H9 (cell line): ENCODE measurements around the gene RANBP17. TPM values are rescaled to one million over a fixed set of nuclear protein-coding genes. Genes with fewer than 3 reads are reported as not detected.

Experiments used
- DNase-seq: peaks from one replicate; pipeline ENCODE4 v3.0.0-alpha.2; 2017
- H2AFZ ChIP-seq: one replicate; pipeline ENCODE4 v1.6.1; 2013; ENCODE audit warnings: mild to moderate bottlenecking, low read length, control low read depth, moderate library complexity
- H2AK5ac ChIP-seq: 2 replicates; pipeline ENCODE4 v1.6.1; 2013; ENCODE audit warnings: low read length, control low read depth, mixed read lengths; ENCODE audit not compliant: insufficient read length
- H2BK120ac ChIP-seq: one replicate; pipeline ENCODE4 v1.6.1; 2013; ENCODE audit warnings: low read depth, mild to moderate bottlenecking, low read length, control low read depth, inconsistent platforms; ENCODE audit not compliant: poor library complexity, severe bottlenecking
- H2BK12ac ChIP-seq: 2 replicates; pipeline ENCODE4 v1.6.1; 2013; ENCODE audit warnings: low read length, control low read depth, mixed read lengths, low read depth; ENCODE audit not compliant: insufficient read length
- H2BK15ac ChIP-seq: 2 replicates; pipeline ENCODE4 v1.6.1; 2013; ENCODE audit warnings: low read depth, low read length, control low read depth
- H2BK20ac ChIP-seq: one replicate; pipeline ENCODE4 v1.6.1; 2013; ENCODE audit warnings: low read depth, mild to moderate bottlenecking, low read length, control low read depth, inconsistent platforms; ENCODE audit not compliant: poor library complexity, severe bottlenecking
- H2BK5ac ChIP-seq: 2 replicates; pipeline ENCODE4 v1.6.1; 2013; ENCODE audit warnings: low read length, control low read depth, mixed read lengths; ENCODE audit not compliant: insufficient read length
- H3K14ac ChIP-seq: 2 replicates; pipeline ENCODE4 v1.6.1; 2013; ENCODE audit warnings: low read length, control low read depth; ENCODE audit not compliant: insufficient read depth
- H3K18ac ChIP-seq: 2 replicates; pipeline ENCODE4 v1.6.1; 2013; ENCODE audit warnings: low read depth, mild to moderate bottlenecking, mixed read lengths, low read length, control low read depth; ENCODE audit not compliant: insufficient read length
- H3K23ac ChIP-seq: 2 replicates; pipeline ENCODE4 v1.6.1; 2013; ENCODE audit warnings: low read length, control low read depth, mixed read lengths, low read depth; ENCODE audit not compliant: insufficient read length
- H3K23me2 ChIP-seq: 2 replicates; pipeline ENCODE4 v1.6.1; 2013; ENCODE audit warnings: low read depth, mild to moderate bottlenecking, mixed read lengths, low read length, control low read depth; ENCODE audit not compliant: insufficient read length, poor library complexity, severe bottlenecking
- H3K27ac ChIP-seq: 2 replicates; pipeline ENCODE4 v1.5.1; 2013; ENCODE audit warnings: low read length, control low read depth, mixed read lengths, low read depth; ENCODE audit not compliant: insufficient read length
- H3K27me3 ChIP-seq: 2 replicates; pipeline ENCODE4 v1.6.1; 2013; ENCODE audit warnings: low read length, control low read depth, inconsistent platforms; ENCODE audit not compliant: insufficient read depth
- H3K4ac ChIP-seq: 2 replicates; pipeline ENCODE4 v1.6.1; 2013; ENCODE audit warnings: low read depth, mild to moderate bottlenecking, control low read depth, inconsistent platforms, low read length, moderate library complexity
- H3K4me1 ChIP-seq: 2 replicates; pipeline ENCODE4 v1.6.1; 2013; ENCODE audit warnings: low read length, control low read depth, inconsistent platforms; ENCODE audit not compliant: insufficient read depth
- H3K4me2 ChIP-seq: 2 replicates; pipeline ENCODE4 v1.6.1; 2013; ENCODE audit warnings: low read length, control low read depth, mixed read lengths; ENCODE audit not compliant: insufficient read length, insufficient read depth
- H3K56ac ChIP-seq: 2 replicates; pipeline ENCODE4 v1.6.1; 2013; ENCODE audit warnings: low read depth, mild to moderate bottlenecking, mixed read lengths, low read length, control low read depth; ENCODE audit not compliant: insufficient read length
- H3K79me1 ChIP-seq: 2 replicates; pipeline ENCODE4 v1.6.1; 2013; ENCODE audit warnings: low read depth, mild to moderate bottlenecking, moderate library complexity, low read length, control low read depth, inconsistent platforms; ENCODE audit not compliant: insufficient read depth, poor library complexity, severe bottlenecking
- H3K79me2 ChIP-seq: 2 replicates; pipeline ENCODE4 v1.6.1; 2013; ENCODE audit warnings: low read length, control low read depth, inconsistent platforms; ENCODE audit not compliant: insufficient read depth
- H3K9ac ChIP-seq: 2 replicates; pipeline ENCODE4 v1.6.1; 2013; ENCODE audit warnings: low read length, control low read depth, mixed read lengths; ENCODE audit not compliant: insufficient read length; ENCODE audit errors: extremely low read depth
- H3K9me3 ChIP-seq: one replicate; pipeline ENCODE4 v1.6.1; 2013; ENCODE audit warnings: low read depth, low read length, inconsistent platforms; ENCODE audit not compliant: control insufficient read depth
- H3T11ph ChIP-seq: one replicate; pipeline ENCODE4 v1.6.1; 2013; ENCODE audit warnings: mild to moderate bottlenecking, low read length, control low read depth, inconsistent platforms
- H4K20me1 ChIP-seq: one replicate; pipeline ENCODE4 v1.6.1; 2013; ENCODE audit not compliant: control insufficient read depth, insufficient read length, insufficient read depth
- H4K5ac ChIP-seq: 2 replicates; pipeline ENCODE4 v1.6.1; 2013; ENCODE audit warnings: low read depth, mild to moderate bottlenecking, mixed read lengths, low read length, control low read depth; ENCODE audit not compliant: insufficient read length
- H4K8ac ChIP-seq: replicated peaks from 2 replicates; pipeline ENCODE4 v1.6.1; 2013; ENCODE audit warnings: low read length, control low read depth, mixed read lengths, low read depth; ENCODE audit not compliant: insufficient read length
- H4K91ac ChIP-seq: 2 replicates; pipeline ENCODE4 v1.6.1; 2013; ENCODE audit warnings: low read depth, mild to moderate bottlenecking, moderate library complexity, mixed read lengths, low read length, control low read depth; ENCODE audit not compliant: insufficient read length
- H3K27ac Mint-ChIP-seq, 3 experiments: 2 replicates in 2 of 3; 3 replicates in 1 of 3; pipeline ENCODE4 v1.8.0; 2020 to 2021; ENCODE audit warnings: mixed read lengths in 3 of 3, mild to moderate bottlenecking in 1 of 3, moderate library complexity in 1 of 3
- H3K27me3 Mint-ChIP-seq: 2 replicates; pipeline ENCODE4 v1.8.0; 2021; ENCODE audit warnings: low read depth, mild to moderate bottlenecking, moderate library complexity, mixed read lengths
- H3K36me3 Mint-ChIP-seq, 3 experiments: 2 replicates in 2 of 3; 3 replicates in 1 of 3; pipeline ENCODE4 v1.8.0; 2020 to 2021; ENCODE audit warnings: low read depth in 3 of 3, mixed read lengths in 3 of 3; ENCODE audit not compliant: insufficient read depth in 1 of 3
- H3K4me1 Mint-ChIP-seq, 2 experiments: 2 replicates each; pipeline ENCODE4 v1.8.0; 2020; ENCODE audit warnings: mixed read lengths in 2 of 2
- H3K4me3 Mint-ChIP-seq, 2 experiments: 2 replicates in 1 of 2; 3 replicates in 1 of 2; pipeline ENCODE4 v1.8.0; 2020 to 2021; ENCODE audit warnings: mild to moderate bottlenecking in 2 of 2, mixed read lengths in 2 of 2, moderate library complexity in 1 of 2
- H3K9me3 Mint-ChIP-seq, 2 experiments: 2 replicates in 1 of 2; 3 replicates in 1 of 2; pipeline ENCODE4 v1.8.0; 2020; ENCODE audit warnings: mild to moderate bottlenecking in 2 of 2, mixed read lengths in 2 of 2, moderate library complexity in 1 of 2
- CTCF ChIP-seq: fragments of 200-600 bp; sonication (generic); conservative IDR thresholded peaks from 3 replicates; pipeline ENCODE4 v1.8.0; 2021; ENCODE audit warnings: antibody characterized with exemption, mild to moderate bottlenecking
- WGBS: extraction: QIAGEN DNeasy Blood & Tissue Kit; methylation state at CpG from one replicate; pipeline ENCODE4 v1.1.7; 2013; ENCODE audit warnings: missing lambda C conversion rate, low lambda C conversion rate, mixed read lengths; ENCODE audit not compliant: insufficient read length; ENCODE audit errors: extremely low coverage; 5-methylcytosine and 5-hydroxymethylcytosine counted together
- total RNA-seq: library from RNA; stranded (reverse); gene quantifications from 2 replicates; pipeline ENCODE4 v1.2.1, GENCODE V29; 2021

The RANBP17 gene
- total RNA-seq, 1 experiment from 2014 or later: 16.5 TPM

GRCh38 chr5:170885809-170886208 lies 24.0 kb downstream of the RANBP17 start:
- no peaks in the 10 kb centered on the region for H3K27me3 ChIP-seq
- no peak overlapping the region for H3K27ac Mint-ChIP-seq

More at GRCh38 chr5:170885809-170886208, 24.0 kb downstream of the RANBP17 start:
- no peaks in the 10 kb centered on the region for H4K20me1 ChIP-seq
- H2AFZ ChIP-seq: no peak overlapping the region
- no peak overlapping the region for H2AK5ac ChIP-seq
- WGBS: no CpG with 5 or more reads among the region's 2 CpGs
- no peak overlapping the region for H3K4me2 ChIP-seq
- no peak overlapping the region for H4K8ac ChIP-seq
- H3K14ac ChIP-seq: no peak overlapping the region
- no peak overlapping the region for H3T11ph ChIP-seq
- TF ChIP-seq CTCF: no peak
- no peak overlapping the region for H2BK15ac ChIP-seq
- H3K23me2 ChIP-seq: no peaks in the 10 kb centered on the region
- H2BK12ac ChIP-seq: no peak overlapping the region
- no peaks in the 10 kb centered on the region for H3K9me3 Mint-ChIP-seq
- H4K5ac ChIP-seq: no peak overlapping the region
- no peak overlapping the region for H2BK5ac ChIP-seq
- H3K27ac ChIP-seq: no peak overlapping the region
- no peak overlapping the region for H2BK120ac ChIP-seq
- no peak overlapping the region for H3K4me3 Mint-ChIP-seq
- H3K9me3 ChIP-seq: no peaks in the 10 kb centered on the region
- H3K36me3 Mint-ChIP-seq: peaks cover 0 to 10% (median 0%) of the 10 kb centered on the region in 3 experiments; a peak in 4 of 7 replicates
- H3K4me1 ChIP-seq: no peaks in the 10 kb centered on the region
- no peak overlapping the region for H3K18ac ChIP-seq
- no peaks in the 10 kb centered on the region for H3K27me3 Mint-ChIP-seq
- H3K56ac ChIP-seq: no peak overlapping the region
- H3K4ac ChIP-seq: no peak overlapping the region
- no peak for DNase-seq
- peaks cover 2 to 3% of the 10 kb centered on the region in 2 experiments; a peak in 1 of 4 replicates for H3K4me1 Mint-ChIP-seq
- no peak overlapping the region for H2BK20ac ChIP-seq
- H3K79me2 ChIP-seq: no peaks in the 10 kb centered on the region
- no peak overlapping the region for H3K9ac ChIP-seq
- no peak overlapping the region for H3K23ac ChIP-seq
- H4K91ac ChIP-seq: no peak overlapping the region
- H3K79me1 ChIP-seq: no peaks in the 10 kb centered on the region
